GM21528 (cell line): ENCODE data around the gene SOX1.

Experiments used
- ATAC-seq: cut with Tn5 transposase; IDR thresholded peaks from one replicate; pipeline ENCODE4 v1.9.1; 2021; ENCODE audit warnings: mild to moderate bottlenecking, moderate library complexity; ENCODE audit not compliant: unreplicated experiment, low FRiP score

SOX1 gene

GRCh38 chr13:112067116-112067741, at the start of gene SOX1:
TSS of gene SOX1 (plus strand) at chr13:112067149. CDS start at chr13:112067659, 510 bp downstream.
- ATAC-seq, result no peak

DNA sequence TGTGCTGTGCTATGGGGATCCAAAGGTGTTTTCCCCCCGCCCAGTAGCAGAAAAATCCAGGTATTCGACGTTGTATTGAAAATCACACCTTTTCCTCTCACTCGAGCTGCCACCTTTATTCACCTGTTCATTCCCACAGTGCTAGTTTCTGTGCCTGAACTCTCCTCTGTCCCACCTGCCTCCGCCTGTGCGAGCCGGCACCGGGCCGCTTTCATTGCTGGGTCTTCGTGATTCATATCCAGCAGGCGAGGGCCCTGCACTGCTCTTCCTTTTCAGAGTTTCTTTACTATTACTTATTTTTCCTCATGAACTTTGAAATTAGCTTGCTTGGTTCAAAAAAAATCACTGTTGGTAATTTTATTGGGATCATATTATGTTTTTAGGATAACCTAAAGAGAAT, 42.4 kb upstream of the SOX1 start:
- ATAC-seq, result no peak

GRCh38 chr13:112027250-112027649, 39.7 kb upstream of the SOX1 start:
- ATAC-seq, result no peak

GRCh38 chr13:112028481-112028880, 38.5 kb upstream of the SOX1 start:
- ATAC-seq, result no peak

- ATAC-seq, result no peak
Observed at GRCh38 chr13:112029143-112029542, 37.8 kb upstream of the SOX1 start.

- no peak for ATAC-seq
Observed at GRCh38 chr13:112032186-112032993, 34.6 kb upstream of the SOX1 start.

GRCh38 chr13:112034231-112034630, 32.7 kb upstream of the SOX1 start:
- no peak for ATAC-seq

GRCh38 chr13:112034846-112035245, 32.1 kb upstream of the SOX1 start:
- ATAC-seq, result no peak

- ATAC-seq, result no peak
Observed at GRCh38 chr13:112042496-112042895, 24.5 kb upstream of the SOX1 start.

DNA sequence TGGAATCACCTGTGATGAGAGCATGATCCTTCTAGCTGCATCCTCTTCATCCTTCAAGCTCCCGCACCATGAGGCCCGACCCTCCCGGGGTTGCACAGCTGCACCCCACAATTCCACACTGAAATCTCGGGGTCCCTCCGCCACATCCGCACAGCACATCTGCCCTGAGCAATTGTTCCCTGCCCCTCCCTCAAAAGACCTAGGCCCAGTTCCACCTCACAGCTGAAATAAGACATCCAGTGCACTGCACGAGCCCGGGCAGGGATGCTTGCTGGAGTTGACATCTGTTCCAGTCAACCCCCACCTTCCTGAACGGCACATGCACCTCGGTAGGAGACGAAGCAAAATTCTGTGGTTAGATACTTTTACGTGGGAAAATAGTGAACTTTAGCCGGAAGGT, 14.7 kb upstream of the SOX1 start:
- ATAC-seq, result no peak

- ATAC-seq, result no peak
Observed at GRCh38 chr13:112053167-112053743, 13.7 kb upstream of the SOX1 start.

DNA sequence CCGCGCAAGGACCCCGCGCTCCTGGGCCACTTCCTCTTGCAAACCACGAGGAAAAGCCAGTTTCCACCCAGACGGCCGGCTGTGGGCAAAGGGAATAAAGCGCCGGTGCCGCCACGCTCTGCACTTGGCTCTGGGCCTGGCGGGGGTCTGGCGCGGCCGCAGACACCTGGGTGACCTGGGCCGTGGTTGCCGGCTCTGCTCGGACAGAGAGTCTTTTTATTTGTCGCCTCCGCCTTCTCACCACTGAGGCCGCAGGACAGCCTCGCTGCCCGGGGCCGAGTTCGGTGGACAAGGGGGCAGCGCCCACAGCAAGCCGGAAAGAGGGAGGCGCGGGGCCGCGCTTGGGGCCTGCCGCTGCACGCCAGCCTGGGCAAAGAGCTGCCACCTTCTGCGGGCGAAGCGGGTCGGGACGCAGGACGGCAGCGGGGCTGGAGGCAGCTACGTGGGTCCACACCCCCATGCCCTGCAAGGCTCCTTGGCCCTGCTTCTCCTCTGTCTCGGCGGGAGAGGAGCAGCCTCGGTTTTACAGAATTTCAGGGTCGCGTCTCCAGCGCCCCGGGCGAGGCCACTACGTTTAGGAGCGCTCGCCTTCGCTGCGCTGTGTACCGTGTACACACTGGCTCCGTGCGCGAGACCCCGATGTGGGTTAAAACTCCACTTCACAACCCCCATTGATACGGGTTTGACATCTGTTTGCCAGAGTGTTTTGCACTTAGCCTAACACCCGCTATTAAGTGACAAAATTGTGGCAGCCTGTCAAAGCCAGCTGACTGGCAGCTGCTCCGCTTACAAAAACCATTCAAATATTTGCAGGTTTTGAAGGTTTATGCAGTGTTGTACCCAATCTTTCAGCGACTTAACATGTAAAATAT, 13.0 kb upstream of the SOX1 start:
- no peak for ATAC-seq

- no peak for ATAC-seq
Observed at GRCh38 chr13:112054616-112055015, 12.3 kb upstream of the SOX1 start.

DNA sequence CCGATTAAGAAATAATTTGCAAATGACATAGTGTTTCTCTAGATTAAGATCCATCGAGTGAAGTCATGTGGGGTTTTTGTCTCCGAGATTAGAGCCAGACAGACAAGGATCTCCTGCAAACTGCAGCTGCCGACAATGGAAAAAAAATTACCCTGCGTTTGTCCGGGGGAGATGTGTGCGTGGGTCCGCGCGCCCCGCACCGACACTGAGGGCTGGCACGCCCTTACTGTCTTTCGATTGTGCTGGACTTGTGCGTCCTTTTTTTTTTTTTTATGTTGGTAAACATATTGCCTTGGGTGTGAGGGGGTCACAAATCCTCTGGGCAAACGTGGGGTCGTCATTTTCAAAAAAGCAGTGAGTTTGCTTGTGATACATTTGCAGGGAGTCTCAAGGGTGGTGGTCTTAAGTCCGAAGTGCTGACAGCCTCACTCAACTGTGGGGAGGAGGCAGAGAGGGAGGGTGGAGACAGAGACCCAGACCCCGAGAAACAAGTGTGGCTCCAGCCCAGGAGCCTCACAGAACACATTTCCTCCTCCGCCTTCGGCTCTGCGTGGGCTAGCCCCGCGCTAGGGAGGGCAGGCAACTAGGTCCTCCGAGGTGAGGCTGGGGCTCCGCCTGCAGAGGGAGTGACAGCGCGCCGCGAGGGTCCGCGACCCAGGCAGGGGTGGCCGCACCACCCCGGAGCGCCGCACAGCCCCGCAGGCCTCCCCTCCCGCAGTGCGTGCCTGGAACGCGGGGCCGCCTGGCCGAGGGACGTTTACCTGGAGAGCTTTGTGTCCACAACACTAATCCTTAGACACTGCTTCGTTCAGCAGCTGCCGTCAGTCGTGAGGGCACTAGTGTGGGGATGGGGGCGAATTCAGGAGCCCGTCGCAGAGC, 11.7 kb upstream of the SOX1 start:
- no peak for ATAC-seq

DNA sequence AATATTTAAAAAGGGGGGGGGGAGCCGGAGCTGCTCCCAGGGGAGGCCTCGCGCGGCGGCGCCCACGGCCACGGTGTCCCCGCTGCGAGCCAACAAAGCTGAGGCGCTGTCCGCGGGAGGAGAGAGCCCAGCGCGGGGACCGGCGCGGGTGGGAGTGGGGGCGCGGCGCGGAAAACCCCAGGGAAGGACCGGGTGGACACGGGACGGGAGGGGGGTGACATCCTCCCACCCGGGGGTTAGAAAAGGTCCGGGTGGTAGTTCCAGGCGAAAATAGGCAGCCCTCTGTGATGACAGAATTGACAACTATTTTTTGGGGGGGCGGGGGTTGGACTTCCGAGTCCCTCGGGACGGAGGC, 11.1 kb upstream of the SOX1 start:
- ATAC-seq, result no peak

GRCh38 chr13:112056284-112056727, 10.6 kb upstream of the SOX1 start:
- no peak for ATAC-seq

- no peak for ATAC-seq
Observed at GRCh38 chr13:112056739-112057438, 10.1 kb upstream of the SOX1 start.

DNA sequence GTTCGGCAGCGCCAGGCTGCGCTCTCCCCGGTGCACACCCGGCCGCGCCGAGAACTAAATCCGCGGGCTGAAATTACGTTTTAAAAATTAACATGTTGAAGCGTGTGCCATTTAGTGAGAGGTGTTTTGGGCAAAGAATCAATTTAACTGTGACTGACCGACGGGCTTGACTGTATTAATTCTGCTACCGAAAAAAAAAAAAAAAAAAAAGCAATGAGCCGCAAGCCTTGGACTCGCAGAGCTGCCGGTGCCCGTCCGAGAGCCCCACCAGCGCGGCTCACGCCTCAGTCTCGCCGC, 9.6 kb upstream of the SOX1 start:
- no peak for ATAC-seq

DNA sequence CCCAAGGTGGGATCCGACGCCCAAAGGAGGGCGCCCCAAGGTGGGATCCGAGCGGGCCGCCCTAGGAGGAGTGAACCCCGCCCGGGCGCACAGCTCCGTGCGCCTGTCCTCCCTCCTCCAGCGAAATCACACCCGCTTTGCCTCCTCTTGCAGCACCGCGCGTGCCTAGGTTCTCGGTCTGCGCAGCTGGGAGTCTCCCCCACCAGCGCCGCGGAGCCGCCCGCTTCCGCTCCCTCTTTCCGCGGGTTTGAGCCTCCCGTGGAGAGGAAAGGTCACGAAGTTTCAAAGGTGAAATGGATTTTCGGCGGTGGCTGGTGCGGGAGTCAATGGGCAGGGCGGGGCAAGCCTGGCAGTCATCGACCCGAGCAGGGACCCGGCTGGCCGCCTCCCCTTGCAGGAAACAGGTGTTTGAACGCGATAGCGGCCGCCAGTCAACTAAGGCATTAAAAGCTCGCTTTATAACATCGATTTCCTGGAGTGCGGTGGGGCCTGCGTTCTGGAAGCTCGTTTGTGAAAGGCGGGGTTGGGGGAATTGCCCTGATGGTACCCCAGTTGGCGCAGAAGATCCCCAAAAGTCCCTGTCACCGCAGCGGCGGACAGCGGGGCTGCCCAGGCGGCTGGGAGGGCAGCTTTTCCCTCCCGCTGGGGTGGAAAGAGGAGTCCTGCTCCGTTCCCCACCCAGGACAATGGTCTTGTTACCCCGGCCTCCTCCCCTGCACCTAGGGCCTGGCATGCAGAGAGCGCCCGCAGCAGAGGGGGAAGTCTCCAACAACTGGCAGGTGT, 9.0 kb upstream of the SOX1 start:
- ATAC-seq, result no peak
